GM21390 (cell line): ENCODE results near the gene CRYBG3.

Experiments
- ATAC-seq: cut with Tn5 transposase; IDR thresholded peaks from one replicate; pipeline ENCODE4 v1.9.1; 2021; ENCODE audit not compliant: unreplicated experiment

Gene CRYBG3

GRCh38 chr3:97970956-97971620 is 149.3 kb downstream of the CRYBG3 start:
- ATAC-seq = no peak

- ATAC-seq = peak; percentile 85
Observed at GRCh38 chr3:97971679-97972567, 150.1 kb downstream of the CRYBG3 start, which contains the start of gene RIOX2. TSS of gene RIOX2 (minus strand) at chr3:97972431. CDS start at chr3:97967593, 4,838 bp downstream.

GRCh38 chr3:97972976-97973375 is 151.2 kb downstream of the CRYBG3 start:
- no peak for ATAC-seq

GRCh38 chr3:97974996-97975395 is 153.2 kb downstream of the CRYBG3 start:
- no peak for ATAC-seq

GRCh38 chr3:97975466-97975865 is 153.7 kb downstream of the CRYBG3 start:
- no peak for ATAC-seq

- no peak for ATAC-seq
Observed at GRCh38 chr3:97979610-97980009, 157.8 kb downstream of the CRYBG3 start.

GRCh38 chr3:97981886-97982285 is 160.1 kb downstream of the CRYBG3 start:
- no peak for ATAC-seq

GRCh38 chr3:97983933-97984491 is 162.2 kb downstream of the CRYBG3 start:
- ATAC-seq = no peak

- ATAC-seq = no peak
Observed at GRCh38 chr3:97987306-97987705, 165.5 kb downstream of the CRYBG3 start.

GRCh38 chr3:97988784-97989568 is 167.2 kb downstream of the CRYBG3 start:
- ATAC-seq = no peak

GRCh38 chr3:97990624-97991292 is 168.9 kb downstream of the CRYBG3 start:
- no peak for ATAC-seq

- no peak for ATAC-seq
Observed at GRCh38 chr3:97991293-97991682, 169.5 kb downstream of the CRYBG3 start.

GRCh38 chr3:97992547-97993173 is 170.8 kb downstream of the CRYBG3 start:
- no peak for ATAC-seq

GRCh38 chr3:97993526-97993925 is 171.7 kb downstream of the CRYBG3 start:
- ATAC-seq = no peak

GRCh38 chr3:97994328-97994945 is 172.6 kb downstream of the CRYBG3 start:
- no peak for ATAC-seq
